Neural progenitor cell (in vitro differentiated cells): ENCODE measurements around the gene GTF3C4. TPM values are rescaled to one million over a fixed set of nuclear protein-coding genes. Genes with fewer than 3 reads are reported as not detected.

Experiments used
- DNase-seq: peaks from one replicate; pipeline ENCODE4 v3.0.0-alpha.2; 2016; ENCODE audit warnings: low spot score
- H2AFZ ChIP-seq: fragments of 200-600 bp; sonication (generic); replicated peaks from 2 replicates; pipeline ENCODE4 v1.6.1; 2016; ENCODE audit warnings: antibody characterized with exemption
- H3F3A ChIP-seq: fragments of 200-600 bp; sonication (generic); 2 replicates; pipeline ENCODE4 v1.6.1; 2016; ENCODE audit warnings: antibody characterized with exemption, low read depth
- H3K27ac ChIP-seq: fragments of 200-600 bp; sonication (generic); 2 replicates; pipeline ENCODE4 v1.5.1; 2016; ENCODE audit warnings: mild to moderate bottlenecking
- H3K27me3 ChIP-seq: fragments of 200-600 bp; sonication (generic); 2 replicates; pipeline ENCODE4 v1.6.1; 2016; ENCODE audit warnings: mild to moderate bottlenecking, moderate library complexity
- H3K36me3 ChIP-seq: fragments of 200-600 bp; sonication (generic); 2 replicates; pipeline ENCODE4 v1.5.1; 2016
- H3K4me1 ChIP-seq: fragments of 200-600 bp; sonication (generic); 2 replicates; pipeline ENCODE4 v1.6.1; 2016; ENCODE audit warnings: mixed run types
- H3K4me2 ChIP-seq: fragments of 200-600 bp; sonication (generic); 2 replicates; pipeline ENCODE4 v1.6.1; 2016
- H3K4me3 ChIP-seq: fragments of 200-600 bp; sonication (generic); 2 replicates; pipeline ENCODE4 v1.5.1; 2016
- H3K79me2 ChIP-seq: fragments of 200-600 bp; sonication (generic); 2 replicates; pipeline ENCODE4 v1.6.1; 2016; ENCODE audit warnings: low read depth
- H3K9ac ChIP-seq: fragments of 200-600 bp; sonication (generic); 2 replicates; pipeline ENCODE4 v1.6.1; 2016
- H3K9me3 ChIP-seq: fragments of 200-600 bp; sonication (generic); 2 replicates; pipeline ENCODE4 v1.5.1; 2016; ENCODE audit warnings: low read depth
- H4K20me1 ChIP-seq: fragments of 200-600 bp; sonication (generic); 2 replicates; pipeline ENCODE4 v1.6.1; 2016; ENCODE audit warnings: low read depth
- H3K27ac Mint-ChIP-seq: 3 replicates; pipeline ENCODE4 v1.8.0; 2021; ENCODE audit warnings: mixed read lengths
- H3K27me3 Mint-ChIP-seq: 2 replicates; pipeline ENCODE4 v1.8.0; 2022; ENCODE audit warnings: low read depth, mild to moderate bottlenecking, inconsistent platforms, moderate library complexity, mixed read lengths; ENCODE audit not compliant: insufficient read depth
- H3K36me3 Mint-ChIP-seq: 3 replicates; pipeline ENCODE4 v1.8.0; 2021; ENCODE audit warnings: mixed read lengths
- H3K4me1 Mint-ChIP-seq: 3 replicates; pipeline ENCODE4 v1.8.0; 2021; ENCODE audit warnings: mixed read lengths
- H3K4me3 Mint-ChIP-seq: 3 replicates; pipeline ENCODE4 v1.8.0; 2021; ENCODE audit warnings: mild to moderate bottlenecking, moderate library complexity, mixed read lengths
- H3K9me3 Mint-ChIP-seq: 3 replicates; pipeline ENCODE4 v1.8.0; 2020; ENCODE audit warnings: mixed read lengths
- EZH2 ChIP-seq: fragments of 200-600 bp; sonication (generic); IDR thresholded peaks from 2 replicates; pipeline ENCODE4 v1.6.1; 2017; ENCODE audit warnings: antibody characterized with exemption, mild to moderate bottlenecking, moderate library complexity
- EZH2phosphoT487 ChIP-seq: fragments of 200-600 bp; sonication (generic); IDR thresholded peaks from 2 replicates; pipeline ENCODE4 v1.6.1; 2017; ENCODE audit warnings: antibody characterized with exemption
- total RNA-seq: library from RNA; depleted of rRNA; stranded (reverse); fragments of >200 nt; gene quantifications from 2 replicates; pipeline ENCODE4 v1.2.3, GENCODE V29; 2015; ENCODE audit warnings: low replicate concordance
- TF ChIP-seq, protein P1 (sequence below): fragments of 200-600 bp; sonication (generic); IDR thresholded peaks from 2 replicates; pipeline ENCODE4 v1.5.1; 2017; ENCODE audit warnings: antibody characterized with exemption, mild to moderate bottlenecking

The GTF3C4 gene
- total RNA-seq, 1 donor from 2014 or later: 31.4 TPM

DNA sequence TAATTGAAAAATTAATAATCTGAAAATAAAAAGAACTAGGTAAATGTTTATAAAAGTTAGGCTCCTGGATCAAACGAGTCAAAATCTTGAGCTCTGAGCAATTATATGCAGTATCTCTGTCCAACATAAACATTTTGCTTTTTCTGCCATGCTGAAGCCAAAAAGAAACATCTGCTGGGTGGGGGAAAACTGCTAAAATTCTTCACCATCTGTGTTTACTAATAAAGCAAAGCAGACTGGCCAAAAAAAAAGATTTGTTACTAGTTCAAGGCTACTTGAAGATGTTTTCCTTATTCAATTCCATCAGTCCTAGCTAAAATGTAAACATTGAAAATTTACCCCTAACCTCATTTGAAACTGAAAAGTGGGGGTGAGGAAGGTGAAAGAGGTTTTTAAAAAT, 29.7 kb downstream of the GTF3C4 start:
- H2AFZ ChIP-seq: no peak overlapping the region
- no peak for DNase-seq

DNA sequence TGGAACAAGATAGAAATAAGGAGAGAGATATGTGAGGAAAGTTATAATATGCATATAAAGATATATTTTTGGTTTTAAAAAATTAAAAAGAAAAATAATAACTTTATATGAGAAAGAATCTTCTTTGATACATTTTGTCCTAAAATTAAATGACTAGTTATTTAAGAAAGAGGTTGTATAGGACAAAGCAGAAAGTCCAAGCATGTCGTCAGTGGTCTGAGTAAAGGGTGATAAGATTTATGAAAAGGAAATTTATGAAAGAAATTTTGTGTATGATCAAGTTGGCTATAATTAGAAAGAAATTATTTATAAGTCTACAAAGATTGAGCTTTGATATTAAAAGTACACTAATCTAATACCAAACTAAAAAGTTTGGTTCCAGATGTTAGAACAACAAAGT, 32.0 kb downstream of the GTF3C4 start:
- Mint-ChIP-seq H3K27me3 (peaks cover 2% of the 10 kb centered on the region), H3K36me3 (no peaks in the 10 kb centered on the region), H3K9me3 (peaks cover 21% of the 10 kb centered on the region), H3K4me3 (no peak overlapping the region), H3K4me1 (no peaks in the 10 kb centered on the region), H3K27ac (no peak overlapping the region)
- Histone ChIP-seq H4K20me1 (no peaks in the 10 kb centered on the region), H3K27ac (no peak overlapping the region), H3K36me3 (no peaks in the 10 kb centered on the region), H3F3A (peaks cover 2% of the 10 kb centered on the region), H3K4me1 (no peaks in the 10 kb centered on the region), H3K4me2 (no peak overlapping the region), H2AFZ (no peak overlapping the region), H3K9ac (no peak overlapping the region), H3K4me3 (no peak overlapping the region), H3K79me2 (no peaks in the 10 kb centered on the region), H3K27me3 (no peaks in the 10 kb centered on the region), H3K9me3 (peaks cover 14% of the 10 kb centered on the region)
- TF ChIP-seq, protein P1, sequence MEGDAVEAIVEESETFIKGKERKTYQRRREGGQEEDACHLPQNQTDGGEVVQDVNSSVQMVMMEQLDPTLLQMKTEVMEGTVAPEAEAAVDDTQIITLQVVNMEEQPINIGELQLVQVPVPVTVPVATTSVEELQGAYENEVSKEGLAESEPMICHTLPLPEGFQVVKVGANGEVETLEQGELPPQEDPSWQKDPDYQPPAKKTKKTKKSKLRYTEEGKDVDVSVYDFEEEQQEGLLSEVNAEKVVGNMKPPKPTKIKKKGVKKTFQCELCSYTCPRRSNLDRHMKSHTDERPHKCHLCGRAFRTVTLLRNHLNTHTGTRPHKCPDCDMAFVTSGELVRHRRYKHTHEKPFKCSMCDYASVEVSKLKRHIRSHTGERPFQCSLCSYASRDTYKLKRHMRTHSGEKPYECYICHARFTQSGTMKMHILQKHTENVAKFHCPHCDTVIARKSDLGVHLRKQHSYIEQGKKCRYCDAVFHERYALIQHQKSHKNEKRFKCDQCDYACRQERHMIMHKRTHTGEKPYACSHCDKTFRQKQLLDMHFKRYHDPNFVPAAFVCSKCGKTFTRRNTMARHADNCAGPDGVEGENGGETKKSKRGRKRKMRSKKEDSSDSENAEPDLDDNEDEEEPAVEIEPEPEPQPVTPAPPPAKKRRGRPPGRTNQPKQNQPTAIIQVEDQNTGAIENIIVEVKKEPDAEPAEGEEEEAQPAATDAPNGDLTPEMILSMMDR: no peak
- no peak for TF ChIP-seq EZH2
- no peak for DNase-seq

More for the DNA sequence above, 29.7 kb downstream of the GTF3C4 start:
- Histone ChIP-seq H3F3A (peaks cover 5% of the 10 kb centered on the region), H3K4me3 (no peak overlapping the region), H3K4me1 (no peaks in the 10 kb centered on the region), H3K9me3 (peaks cover 16% of the 10 kb centered on the region), H3K79me2 (no peaks in the 10 kb centered on the region), H3K36me3 (no peaks in the 10 kb centered on the region), H3K9ac (no peak overlapping the region), H3K27me3 (no peaks in the 10 kb centered on the region), H3K27ac (no peak overlapping the region), H3K4me2 (no peak overlapping the region), H4K20me1 (no peaks in the 10 kb centered on the region)
- no peak for TF ChIP-seq EZH2phosphoT487
- TF ChIP-seq, protein P1: no peak
- no peak for TF ChIP-seq EZH2
- no peaks in the 10 kb centered on the region for H3K4me1 Mint-ChIP-seq
- H3K4me3 Mint-ChIP-seq: no peak overlapping the region
- peaks cover 2% of the 10 kb centered on the region for H3K27me3 Mint-ChIP-seq
- H3K36me3 Mint-ChIP-seq: peaks cover 3% of the 10 kb centered on the region
- no peak overlapping the region for H3K27ac Mint-ChIP-seq
- H3K9me3 Mint-ChIP-seq: peaks cover 37% of the 10 kb centered on the region

DNA sequence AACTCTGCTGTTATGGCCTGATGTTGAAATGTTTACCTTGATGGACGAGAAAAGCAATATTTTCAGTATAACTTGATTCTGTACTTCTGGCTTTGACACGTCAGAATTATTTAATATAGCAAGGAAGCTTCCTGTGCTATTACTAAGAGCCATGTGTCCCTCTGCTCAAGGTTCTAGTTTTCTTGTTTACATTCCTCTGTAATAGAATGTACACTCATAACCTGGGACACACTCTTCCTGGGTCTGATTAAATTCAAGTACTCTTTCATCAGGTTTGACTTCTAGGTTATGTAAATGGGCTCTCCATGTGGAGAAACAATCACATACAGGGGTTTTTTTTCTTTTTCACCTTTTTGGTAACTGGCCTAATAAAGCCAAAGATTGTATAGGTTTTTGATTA, 33.1 kb downstream of the GTF3C4 start:
- Mint-ChIP-seq H3K36me3 (no peaks in the 10 kb centered on the region), H3K27me3 (peaks cover 2% of the 10 kb centered on the region), H3K4me1 (no peaks in the 10 kb centered on the region), H3K9me3 (peaks cover 15% of the 10 kb centered on the region), H3K4me3 (no peak overlapping the region), H3K27ac (no peak overlapping the region)
- H3K4me1 ChIP-seq: no peaks in the 10 kb centered on the region
- H2AFZ ChIP-seq: no peak overlapping the region
- DNase-seq: no peak
- H3K4me3 ChIP-seq: no peak overlapping the region
- no peak overlapping the region for H3K27ac ChIP-seq
- no peak overlapping the region for H3K9ac ChIP-seq
- TF ChIP-seq EZH2 (no peak), EZH2phosphoT487 (no peak)
- TF ChIP-seq, protein P1: no peak
- H3K79me2 ChIP-seq: no peaks in the 10 kb centered on the region
- H3K4me2 ChIP-seq: no peak overlapping the region
- no peaks in the 10 kb centered on the region for H3K36me3 ChIP-seq
- no peaks in the 10 kb centered on the region for H4K20me1 ChIP-seq
- no peaks in the 10 kb centered on the region for H3K27me3 ChIP-seq
- H3K9me3 ChIP-seq: peaks cover 3% of the 10 kb centered on the region
- H3F3A ChIP-seq: no peaks in the 10 kb centered on the region

DNA sequence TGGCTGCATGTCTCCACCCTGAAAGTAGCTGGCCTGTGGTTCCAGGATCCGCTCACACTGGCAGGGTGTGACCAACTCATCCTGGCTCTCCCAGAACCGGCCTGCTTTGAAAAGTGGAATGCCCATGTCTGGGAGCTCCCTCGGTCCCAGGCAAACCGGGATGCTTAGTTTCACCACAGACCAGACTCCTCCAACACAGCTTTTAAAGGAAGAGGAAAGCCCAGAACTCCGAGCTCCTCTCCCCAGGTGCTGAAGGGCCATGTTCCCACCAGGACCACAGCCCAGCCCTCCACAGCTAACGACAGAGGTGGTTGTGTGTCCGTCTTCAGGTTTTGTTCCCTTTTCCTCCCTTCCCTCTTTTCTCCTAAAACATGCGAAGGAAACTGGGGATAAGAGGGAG, 38.0 kb downstream of the GTF3C4 start:
- no peaks in the 10 kb centered on the region for H3K36me3 ChIP-seq

More for the DNA sequence above, 38.0 kb downstream of the GTF3C4 start:
- Histone ChIP-seq H2AFZ (no peak overlapping the region), H4K20me1 (no peaks in the 10 kb centered on the region), H3F3A (no peaks in the 10 kb centered on the region), H3K4me3 (no peak overlapping the region), H3K9ac (no peak overlapping the region), H3K9me3 (no peaks in the 10 kb centered on the region), H3K4me2 (no peak overlapping the region), H3K27ac (no peak overlapping the region), H3K4me1 (no peaks in the 10 kb centered on the region), H3K79me2 (no peaks in the 10 kb centered on the region), H3K27me3 (no peaks in the 10 kb centered on the region)
- Mint-ChIP-seq H3K36me3 (no peaks in the 10 kb centered on the region), H3K4me3 (no peak overlapping the region), H3K9me3 (peaks cover 6% of the 10 kb centered on the region), H3K27me3 (peaks cover 2% of the 10 kb centered on the region), H3K27ac (no peak overlapping the region), H3K4me1 (no peaks in the 10 kb centered on the region)
- TF ChIP-seq EZH2phosphoT487 (no peak), EZH2 (no peak)
- TF ChIP-seq, protein P1: no peak
- no peak for DNase-seq
